COLO829 (cell line): ENCODE data around the gene SPTLC3.

Source experiments
- DNase-seq: peaks from one replicate; pipeline ENCODE4 v3.0.0; 2012; ENCODE audit warnings: low spot score

Gene SPTLC3

GRCh38 chr20:13200767-13201500 is 192.2 kb downstream of the SPTLC3 start:
- no peak for DNase-seq

- no peak for DNase-seq
Measured at GRCh38 chr20:13202565-13202964, 193.8 kb downstream of the SPTLC3 start.

- DNase-seq: no peak
Measured at GRCh38 chr20:13205425-13205824, 196.7 kb downstream of the SPTLC3 start.

GRCh38 chr20:13205848-13206434 is 197.2 kb downstream of the SPTLC3 start:
- DNase-seq: no peak

DNA sequence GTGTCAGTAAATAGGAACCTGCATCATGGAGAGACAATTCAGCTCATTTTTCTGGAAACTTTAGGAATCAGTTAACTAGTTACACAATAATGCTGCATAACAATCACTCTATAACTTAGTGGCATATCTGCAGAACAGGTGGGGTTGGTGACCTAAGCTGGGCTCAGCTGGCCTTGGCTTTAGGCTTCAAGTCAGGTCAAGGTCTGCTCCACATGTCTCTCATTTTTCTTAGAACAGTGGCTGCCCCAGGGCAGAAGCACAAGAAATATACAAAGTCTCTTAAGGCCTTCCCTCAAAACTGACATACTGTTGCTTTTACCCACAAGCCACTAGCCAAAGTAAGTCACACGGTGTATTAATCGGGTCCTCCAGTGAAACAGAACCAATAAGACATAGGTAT is 198.2 kb downstream of the SPTLC3 start:
- no peak for DNase-seq

DNA sequence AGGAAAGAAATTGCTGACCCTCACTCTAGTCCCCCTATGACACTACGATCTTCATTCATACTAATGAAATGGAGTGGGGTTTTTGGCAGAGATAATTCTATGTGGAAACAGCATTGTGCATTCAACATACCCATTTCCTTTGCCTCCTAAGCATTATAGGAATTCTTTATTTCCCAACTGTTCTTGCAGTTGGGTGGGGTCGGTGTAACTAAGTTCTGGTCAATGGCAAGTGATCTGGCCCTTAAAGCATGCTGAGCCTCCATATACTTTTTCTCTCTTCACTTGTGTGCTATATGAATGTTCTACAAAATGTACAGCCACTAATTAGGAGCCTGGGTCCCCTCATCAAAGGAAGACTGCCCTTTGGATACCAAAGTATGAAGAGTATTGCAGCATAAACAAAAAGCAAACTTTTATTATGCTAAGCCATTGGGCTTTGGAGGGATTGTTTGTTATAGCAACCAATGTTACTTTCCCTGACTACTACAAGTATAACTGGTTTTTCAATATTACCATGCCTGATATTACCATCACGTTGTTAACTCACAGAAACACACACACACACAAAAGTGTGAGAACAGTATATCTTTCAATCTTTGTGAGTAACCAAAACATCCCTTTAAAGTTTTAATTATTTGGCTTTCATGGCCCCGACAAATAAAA is 203.3 kb downstream of the SPTLC3 start:
- DNase-seq: no peak

- DNase-seq: no peak
Measured at GRCh38 chr20:13212750-13213149, 204.0 kb downstream of the SPTLC3 start.

GRCh38 chr20:13213335-13213734 is 204.6 kb downstream of the SPTLC3 start:
- no peak for DNase-seq

- DNase-seq: no peak
Measured at GRCh38 chr20:13216533-13216932, 207.8 kb downstream of the SPTLC3 start.
